Thoracic aorta (tissue), 2 donors: Measurements from ENCODE around the gene LRRC8A. TPM values are rescaled to one million over a fixed set of nuclear protein-coding genes. Genes with fewer than 3 reads are reported as not detected.

ENCODE experiments used
- ATAC-seq: fragments of 150-250 bp; one replicate; pipeline ENCODE4 v1.8.0; 2017; ENCODE audit warnings: low read depth; ENCODE audit not compliant: insufficient number of reproducible peaks, low FRiP score
- DNase-seq: peaks from one replicate; pipeline ENCODE4 v3.0.0-alpha.2; 2020; ENCODE audit warnings: low spot score
- H3K27ac ChIP-seq, 2 donors: fragments of 200-600 bp; sonication (generic); 1 replicate in 1 of 2; 2 replicates in 1 of 2; pipeline ENCODE4 v1.5.1; 2016; ENCODE audit warnings: mild to moderate bottlenecking in 2 of 2, moderate library complexity in 2 of 2
- H3K27me3 ChIP-seq: fragments of 200-600 bp; sonication (generic); replicated peaks from 2 replicates; pipeline ENCODE4 v1.6.0; 2016; ENCODE audit warnings: mild to moderate bottlenecking; ENCODE audit not compliant: insufficient read depth
- H3K36me3 ChIP-seq: fragments of 200-600 bp; sonication (generic); one replicate; pipeline ENCODE4 v1.5.1; 2016
- H3K4me1 ChIP-seq, 2 donors: fragments of 200-600 bp; sonication (generic); 1 replicate in 1 of 2; 2 replicates in 1 of 2; pipeline versions ENCODE4 v1.5.1 to v1.6.0; 2016; ENCODE audit warnings: low read depth in 2 of 2, mild to moderate bottlenecking in 1 of 2; ENCODE audit not compliant: control insufficient read depth in 1 of 2
- H3K4me3 ChIP-seq: fragments of 200-600 bp; sonication (generic); 2 replicates; pipeline ENCODE4 v1.5.1; 2016; ENCODE audit warnings: mild to moderate bottlenecking
- H3K9me3 ChIP-seq: fragments of 200-600 bp; sonication (generic); 2 replicates; pipeline ENCODE4 v1.5.1; 2016
- total RNA-seq, 2 donors: library from RNA; depleted of rRNA; stranded (reverse); fragments of >200 nt; gene quantifications; one replicate each; pipeline versions ENCODE4 v1.1.0 to v1.2.3, GENCODE V29; 2016
- TF ChIP-seq, protein P1 (sequence below): fragments of 200-600 bp; sonication (generic); IDR thresholded peaks from one replicate; pipeline ENCODE4 v1.5.1; 2019; ENCODE audit warnings: antibody characterized with exemption

Gene LRRC8A
- total RNA-seq, 2 donors from 2014 or later, result 125 to 161 TPM

DNA sequence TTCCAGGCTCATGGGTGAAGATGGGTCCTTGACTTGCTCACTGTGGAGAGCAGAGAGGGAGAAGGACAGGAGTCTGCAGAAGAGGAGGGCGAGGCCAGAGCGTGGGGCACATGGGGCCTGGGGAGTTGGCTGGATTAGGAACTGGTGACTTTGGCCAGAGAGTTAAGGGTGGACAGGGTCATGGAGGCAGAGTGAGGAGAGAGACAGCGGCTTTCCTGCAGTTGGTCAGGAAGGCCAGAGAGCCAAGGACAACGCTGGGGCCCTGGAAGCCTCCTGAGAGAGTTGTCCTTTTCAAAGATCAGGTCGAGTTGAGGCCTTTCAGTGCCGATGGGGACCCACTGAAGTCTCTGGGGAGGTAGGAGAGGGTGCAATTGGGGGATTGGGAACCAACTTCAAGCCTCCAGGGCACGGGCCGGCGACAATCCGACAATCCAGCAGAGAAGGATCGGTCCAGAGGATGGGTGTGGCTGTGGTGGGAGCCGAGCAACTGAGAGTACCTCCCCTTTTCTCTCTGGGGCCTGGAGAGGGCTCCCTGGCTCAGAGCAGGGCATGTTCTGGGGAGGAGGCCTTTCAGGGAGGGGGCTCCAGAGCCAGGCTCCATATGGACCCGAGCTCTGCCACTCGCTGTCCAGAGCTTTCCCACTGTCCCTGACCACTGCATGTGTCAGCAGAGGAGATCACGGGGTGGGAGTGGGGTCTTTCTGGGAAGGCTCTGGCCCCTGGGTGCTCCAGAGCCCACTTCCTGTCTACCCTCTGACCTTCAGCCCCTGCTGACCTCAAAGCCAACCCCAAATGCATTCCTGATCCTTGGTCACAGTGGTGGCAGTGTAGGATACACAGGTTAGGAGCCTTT lies 31.3 kb downstream of the LRRC8A start:
- Histone ChIP-seq H3K27ac (peak overlapping the region; percentile 96), H3K36me3 (peaks cover 50% of the 10 kb centered on the region), H3K4me1 (peaks cover 75 to 90% of the 10 kb centered on the region in 2 donors), H3K9me3 (no peaks in the 10 kb centered on the region), H3K4me3 (peak overlapping the region; percentile 41), H3K27me3 (no peaks in the 10 kb centered on the region)
- DNase-seq (no peak), ATAC-seq (no peak)
- TF ChIP-seq, protein P1, sequence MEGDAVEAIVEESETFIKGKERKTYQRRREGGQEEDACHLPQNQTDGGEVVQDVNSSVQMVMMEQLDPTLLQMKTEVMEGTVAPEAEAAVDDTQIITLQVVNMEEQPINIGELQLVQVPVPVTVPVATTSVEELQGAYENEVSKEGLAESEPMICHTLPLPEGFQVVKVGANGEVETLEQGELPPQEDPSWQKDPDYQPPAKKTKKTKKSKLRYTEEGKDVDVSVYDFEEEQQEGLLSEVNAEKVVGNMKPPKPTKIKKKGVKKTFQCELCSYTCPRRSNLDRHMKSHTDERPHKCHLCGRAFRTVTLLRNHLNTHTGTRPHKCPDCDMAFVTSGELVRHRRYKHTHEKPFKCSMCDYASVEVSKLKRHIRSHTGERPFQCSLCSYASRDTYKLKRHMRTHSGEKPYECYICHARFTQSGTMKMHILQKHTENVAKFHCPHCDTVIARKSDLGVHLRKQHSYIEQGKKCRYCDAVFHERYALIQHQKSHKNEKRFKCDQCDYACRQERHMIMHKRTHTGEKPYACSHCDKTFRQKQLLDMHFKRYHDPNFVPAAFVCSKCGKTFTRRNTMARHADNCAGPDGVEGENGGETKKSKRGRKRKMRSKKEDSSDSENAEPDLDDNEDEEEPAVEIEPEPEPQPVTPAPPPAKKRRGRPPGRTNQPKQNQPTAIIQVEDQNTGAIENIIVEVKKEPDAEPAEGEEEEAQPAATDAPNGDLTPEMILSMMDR, result no peak

DNA sequence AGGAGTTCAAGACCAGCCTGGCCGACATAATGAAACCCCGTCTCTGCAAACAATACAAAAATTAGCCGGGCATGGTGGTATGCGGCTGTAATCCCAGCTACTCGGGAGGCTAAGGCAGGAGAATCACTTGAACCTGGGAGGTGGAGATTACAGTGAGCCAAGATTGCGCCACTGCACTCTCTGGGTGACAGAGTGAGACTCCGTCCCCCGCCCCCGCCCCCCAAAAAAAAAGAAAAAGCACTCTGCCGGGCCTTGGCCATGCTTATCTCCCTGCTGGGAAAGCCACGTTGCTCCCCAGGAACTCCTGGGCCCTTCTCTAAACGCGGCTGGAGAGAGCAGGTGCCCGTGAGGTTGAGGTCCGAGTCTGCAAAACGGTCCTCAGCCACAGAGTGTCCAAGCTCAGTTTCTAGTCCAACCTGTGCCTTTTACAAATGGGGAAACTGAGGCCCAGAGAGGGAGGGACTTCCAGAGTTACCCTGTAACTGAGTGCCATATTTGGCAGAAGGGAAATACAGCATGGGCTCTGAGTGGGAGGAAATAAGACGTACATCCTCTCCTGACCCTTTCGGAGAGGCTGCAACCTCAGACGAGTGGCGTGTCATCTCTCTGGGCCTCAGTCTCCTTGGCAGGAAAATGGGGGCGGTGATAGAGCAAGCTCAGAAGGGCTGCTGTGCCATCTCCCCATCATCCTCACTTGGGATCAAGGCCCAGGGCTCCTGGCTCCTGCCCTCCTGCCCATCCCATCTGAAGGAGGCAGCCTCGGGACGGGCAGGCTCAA lies 32.3 kb downstream of the LRRC8A start:
- Histone ChIP-seq H3K9me3 (no peaks in the 10 kb centered on the region), H3K4me3 (no peak overlapping the region), H3K27ac (peak overlapping the region; percentile 96), H3K4me1 (peaks cover 77 to 99% of the 10 kb centered on the region in 2 donors), H3K36me3 (peaks cover 41% of the 10 kb centered on the region), H3K27me3 (no peaks in the 10 kb centered on the region)
- DNase-seq (no peak), ATAC-seq (no peak)
- TF ChIP-seq, protein P1, result no peak

DNA sequence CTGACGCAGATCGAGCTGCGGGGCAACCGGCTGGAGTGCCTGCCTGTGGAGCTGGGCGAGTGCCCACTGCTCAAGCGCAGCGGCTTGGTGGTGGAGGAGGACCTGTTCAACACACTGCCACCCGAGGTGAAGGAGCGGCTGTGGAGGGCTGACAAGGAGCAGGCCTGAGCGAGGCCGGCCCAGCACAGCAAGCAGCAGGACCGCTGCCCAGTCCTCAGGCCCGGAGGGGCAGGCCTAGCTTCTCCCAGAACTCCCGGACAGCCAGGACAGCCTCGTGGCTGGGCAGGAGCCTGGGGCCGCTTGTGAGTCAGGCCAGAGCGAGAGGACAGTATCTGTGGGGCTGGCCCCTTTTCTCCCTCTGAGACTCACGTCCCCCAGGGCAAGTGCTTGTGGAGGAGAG lies 34.3 kb downstream of the LRRC8A start:
- Histone ChIP-seq H3K4me3 (peak overlapping the region; percentile 15), H3K27ac (peak overlapping the region; percentile 96), H3K4me1 (peaks cover 76 to 96% of the 10 kb centered on the region in 2 donors), H3K27me3 (no peaks in the 10 kb centered on the region), H3K9me3 (no peaks in the 10 kb centered on the region), H3K36me3 (peaks cover 24% of the 10 kb centered on the region)
- no peak for ATAC-seq
- TF ChIP-seq, protein P1, result no peak
- no peak for DNase-seq

DNA sequence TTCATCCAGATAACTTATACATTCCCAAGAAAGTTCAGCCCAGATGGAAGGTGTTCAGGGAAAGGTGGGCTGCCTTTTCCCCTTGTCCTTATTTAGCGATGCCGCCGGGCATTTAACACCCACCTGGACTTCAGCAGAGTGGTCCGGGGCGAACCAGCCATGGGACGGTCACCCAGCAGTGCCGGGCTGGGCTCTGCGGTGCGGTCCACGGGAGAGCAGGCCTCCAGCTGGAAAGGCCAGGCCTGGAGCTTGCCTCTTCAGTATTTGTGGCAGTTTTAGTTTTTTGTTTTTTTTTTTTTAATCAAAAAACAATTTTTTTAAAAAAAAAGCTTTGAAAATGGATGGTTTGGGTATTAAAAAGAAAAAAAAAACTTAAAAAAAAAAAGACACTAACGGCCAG lies 34.8 kb downstream of the LRRC8A start:
- Histone ChIP-seq H3K36me3 (peaks cover 24% of the 10 kb centered on the region), H3K9me3 (no peaks in the 10 kb centered on the region), H3K4me3 (peak overlapping the region; percentile 13), H3K4me1 (peaks cover 76 to 96% of the 10 kb centered on the region in 2 donors), H3K27ac (peak overlapping the region; percentile 96), H3K27me3 (no peaks in the 10 kb centered on the region)
- TF ChIP-seq, protein P1, result no peak
- ATAC-seq (no peak), DNase-seq (no peak)
